HT-29 (cell line): Measurements from ENCODE around the gene ICA1L. TPM values are rescaled to one million over a fixed set of nuclear protein-coding genes. Genes with fewer than 3 reads are reported as not detected.
A peak's percentile ranks its signal among the peaks of the same experiment; 100 is the strongest.
"Not testable (repeated sequence)": the region's sequence is repeated elsewhere in the genome, so short reads cannot be mapped to it uniquely, and the experiment has no call there.

Experiments used
- DNase-seq: peaks from one replicate; pipeline ENCODE4 v3.0.0-alpha.2; 2015; ENCODE audit warnings: low spot score
- total RNA-seq: library from RNA; depleted of rRNA; stranded (reverse); fragments of >200 nt; shearing (Covaris generic); gene quantifications from 2 replicates; pipeline ENCODE4 v1.2.3, GENCODE V29; 2014; rRNA removed

The ICA1L gene
- 0.97 TPM in 1 of 2 replicates, not detected in the other for total RNA-seq

- peak; percentile 42 for DNase-seq
These were observed at the start of gene ICA1L for GRCh38 chr2:202871300-202872141. Gene ICA1L (minus strand): TSS chr2:202871766. CDS start chr2:202829009, 42,757 bp downstream.

DNA sequence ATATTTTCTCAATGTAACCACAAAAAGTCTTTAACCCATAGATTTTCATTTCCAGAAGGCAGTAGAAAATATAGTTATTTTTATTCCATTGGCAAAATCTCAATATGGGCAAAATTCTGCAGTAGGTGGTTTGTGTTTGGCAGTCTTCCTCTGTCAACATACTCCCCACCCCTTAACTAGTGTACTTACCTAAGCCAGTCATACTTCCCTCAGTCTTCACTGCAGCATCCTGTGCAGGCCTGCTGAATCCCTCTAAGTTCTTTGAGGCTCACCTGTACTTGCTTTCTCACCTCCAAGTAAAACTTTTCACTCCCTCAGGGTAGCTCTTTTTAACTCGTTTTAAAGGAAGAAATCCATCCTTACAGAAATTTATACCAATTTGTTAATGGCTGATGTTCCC, 47.3 kb upstream of the ICA1L start:
- no peak for DNase-seq

DNA sequence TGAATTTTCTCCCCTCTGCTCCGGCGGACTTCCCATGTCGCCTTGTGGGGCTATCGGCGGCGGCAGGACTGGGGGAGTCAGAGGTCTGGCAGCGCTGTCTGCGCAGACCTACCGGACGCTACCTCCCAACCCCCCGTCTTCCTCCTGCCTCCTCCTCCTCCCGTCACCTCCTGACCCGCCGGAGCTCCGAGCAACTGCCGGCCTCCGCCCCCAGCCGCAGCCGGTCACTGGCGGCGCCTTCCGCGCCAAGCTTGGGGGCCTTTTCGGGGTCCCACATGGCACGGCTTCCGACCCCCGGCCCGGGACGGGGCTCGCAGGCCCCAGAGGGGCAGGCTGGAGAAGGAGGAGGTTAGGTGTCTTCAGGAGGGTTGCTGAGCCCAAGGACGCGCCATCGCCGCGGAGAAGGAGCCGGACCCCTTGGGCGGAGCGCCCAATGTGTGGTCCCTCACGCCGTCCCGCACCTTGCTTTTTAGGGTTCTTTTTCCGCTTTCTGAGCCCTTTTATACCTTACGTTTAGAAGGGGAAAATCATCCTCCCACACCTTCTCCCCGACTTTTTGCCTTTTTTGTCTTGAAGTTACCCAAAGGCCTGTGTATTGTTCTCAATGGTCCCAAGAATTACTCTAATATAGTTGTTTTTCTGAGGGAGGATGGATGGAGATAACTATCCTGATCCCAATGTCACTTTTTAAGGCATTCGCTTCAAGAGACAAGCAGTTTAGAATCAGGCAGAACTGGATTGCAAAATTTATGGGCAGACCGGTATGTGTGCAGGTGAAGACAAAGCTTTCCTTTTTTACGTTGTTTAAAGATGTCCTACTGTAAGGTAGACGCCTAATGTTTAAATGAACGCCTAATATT, 41.0 kb upstream of the ICA1L start:
- DNase-seq = peak; percentile 28

- DNase-seq = peak; percentile 97
These were observed 40.2 kb upstream of the ICA1L start, which contains the start of the genes CARF and WDR12 for GRCh38 chr2:202911512-202912341. Gene CARF (plus strand): TSS chr2:202912275. CDS start chr2:202941903, 29,628 bp downstream. Gene WDR12 (minus strand): TSS chr2:202911673. CDS start chr2:202911476, 197 bp downstream.

GRCh38 chr2:202911203-202911511, 39.6 kb upstream of the ICA1L start:
- no peak for DNase-seq

- peak; percentile 11 for DNase-seq
These were observed 39.1 kb upstream of the ICA1L start for GRCh38 chr2:202910698-202911097.

GRCh38 chr2:202910250-202910649, 38.7 kb upstream of the ICA1L start:
- DNase-seq = not testable (repeated sequence)

DNA sequence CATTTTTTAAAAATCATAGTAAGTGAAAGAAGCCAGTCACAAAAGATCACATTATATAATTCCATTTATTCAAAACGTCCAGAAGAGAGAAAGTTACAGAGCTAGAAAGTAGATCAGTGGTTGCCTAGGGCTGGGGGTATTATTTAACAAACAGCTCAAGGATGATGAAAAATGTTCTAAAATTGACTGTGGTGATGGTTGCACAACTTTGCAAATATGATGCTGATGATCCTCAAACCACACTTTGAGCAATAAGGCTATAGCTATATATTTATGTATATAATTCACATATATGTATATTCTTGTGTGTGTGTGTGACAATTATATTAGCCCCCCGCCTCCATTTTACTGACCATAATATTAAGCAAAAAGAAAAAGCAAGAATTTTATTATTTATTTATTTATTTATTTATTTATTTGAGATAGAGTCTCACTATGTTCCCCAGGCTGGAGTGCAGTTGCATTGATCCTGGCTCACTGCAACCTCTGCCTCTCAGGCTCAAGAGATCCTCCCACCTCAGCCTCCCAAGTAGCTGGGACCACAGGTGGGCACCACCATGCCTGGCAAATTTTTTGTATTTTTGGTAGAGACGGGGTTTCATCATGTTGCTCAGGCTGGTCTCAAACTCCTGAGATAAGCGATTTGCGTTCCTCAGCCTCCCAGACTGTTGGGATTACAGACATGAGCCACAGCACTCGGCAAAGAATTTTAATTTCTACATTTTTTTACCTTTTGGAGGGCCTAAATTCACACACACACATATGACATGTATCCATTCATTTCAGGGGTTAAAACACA, 38.0 kb upstream of the ICA1L start:
- no peak for DNase-seq

DNA sequence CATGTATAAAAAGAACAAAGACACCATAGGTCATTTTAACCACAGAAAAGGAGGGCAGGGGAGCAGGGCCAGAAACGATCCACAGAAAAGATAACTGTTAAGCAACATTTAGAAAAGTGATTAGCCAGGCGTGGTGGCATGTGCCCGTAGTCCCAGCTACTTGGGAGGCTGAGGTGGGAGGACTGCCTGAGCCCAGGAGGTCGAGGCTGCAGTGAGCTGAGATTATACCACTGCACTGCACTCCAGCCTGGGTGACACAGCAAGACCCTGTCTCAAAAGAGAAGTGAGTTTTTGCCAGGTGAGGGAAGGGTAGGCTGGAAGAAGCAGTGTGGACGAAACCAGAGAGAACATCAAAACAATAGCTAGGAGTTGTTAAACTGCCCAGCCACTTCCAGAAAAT, 36.6 kb upstream of the ICA1L start:
- no peak for DNase-seq

GRCh38 chr2:202905507-202905906, 33.9 kb upstream of the ICA1L start:
- not testable (repeated sequence) for DNase-seq

DNA sequence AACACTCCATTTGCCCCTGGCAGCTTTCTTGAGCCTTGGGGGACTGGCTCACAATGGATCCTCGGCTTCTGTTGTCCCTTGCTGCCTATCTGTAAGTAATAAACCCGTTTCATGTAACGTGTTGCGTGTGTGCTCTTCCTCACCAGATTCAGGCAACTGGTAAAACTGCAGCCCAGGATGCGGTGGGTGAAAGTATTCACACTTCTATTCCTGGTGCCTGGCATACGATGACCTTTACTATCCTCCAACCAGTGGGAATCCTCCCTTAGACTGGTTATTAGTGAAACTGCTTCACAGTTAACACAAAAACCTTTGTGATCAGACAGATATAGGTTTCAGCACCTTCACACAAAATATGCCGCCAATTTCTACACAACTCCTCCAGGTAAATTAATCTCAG, 13.6 kb upstream of the ICA1L start:
- no peak for DNase-seq

DNA sequence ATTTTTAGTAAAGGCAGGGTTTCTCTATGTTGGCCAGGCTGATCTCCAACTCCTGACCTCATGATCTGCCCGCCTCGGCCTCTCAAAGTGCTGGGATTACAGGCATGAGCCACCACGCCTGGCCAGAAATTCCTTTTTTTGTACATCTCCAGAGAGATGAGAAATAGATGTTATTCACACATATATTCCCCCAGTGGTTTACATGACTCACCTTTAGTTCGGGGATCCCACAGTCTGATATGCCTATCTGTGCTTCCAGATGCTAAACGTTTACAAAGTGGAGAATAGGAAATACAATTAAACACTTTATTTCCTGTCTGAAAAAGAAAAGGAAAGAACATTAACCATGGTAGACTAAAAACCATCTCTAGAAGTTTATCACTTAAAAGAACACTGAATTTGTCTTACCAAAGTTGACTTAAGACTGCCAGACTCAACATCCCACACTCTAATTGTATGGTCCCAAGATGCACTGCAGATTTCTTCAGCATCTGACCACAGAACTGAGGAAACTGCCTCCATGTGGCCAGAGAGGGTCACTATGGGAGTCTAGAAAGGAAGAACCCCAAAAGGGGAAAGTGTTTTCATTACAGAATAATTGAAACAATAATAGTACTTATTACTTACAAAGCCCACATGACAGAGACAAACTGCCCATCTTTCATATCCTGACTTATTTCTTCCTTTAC, 12.6 kb upstream of the ICA1L start:
- no peak for DNase-seq

DNA sequence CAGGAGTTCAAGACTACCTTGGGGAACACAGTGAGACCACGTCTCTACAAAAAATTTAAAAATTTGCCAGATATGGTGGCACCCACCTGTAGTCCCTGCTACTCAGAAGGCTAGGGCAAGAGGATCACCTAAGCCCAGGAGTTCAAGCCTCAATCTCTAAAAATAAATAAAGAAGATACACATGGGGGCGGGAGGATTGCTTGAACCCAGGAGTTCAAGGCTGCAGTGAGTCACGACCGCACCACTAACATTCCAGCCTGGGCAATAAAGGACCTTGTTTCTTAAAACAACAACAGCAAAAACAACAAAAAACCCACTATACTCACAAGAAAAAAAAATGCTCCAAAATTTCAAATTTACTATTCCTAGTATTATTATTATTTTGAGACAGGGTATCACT, 10.0 kb upstream of the ICA1L start:
- no peak for DNase-seq

GRCh38 chr2:202877699-202878098, 6.1 kb upstream of the ICA1L start:
- no peak for DNase-seq

DNA sequence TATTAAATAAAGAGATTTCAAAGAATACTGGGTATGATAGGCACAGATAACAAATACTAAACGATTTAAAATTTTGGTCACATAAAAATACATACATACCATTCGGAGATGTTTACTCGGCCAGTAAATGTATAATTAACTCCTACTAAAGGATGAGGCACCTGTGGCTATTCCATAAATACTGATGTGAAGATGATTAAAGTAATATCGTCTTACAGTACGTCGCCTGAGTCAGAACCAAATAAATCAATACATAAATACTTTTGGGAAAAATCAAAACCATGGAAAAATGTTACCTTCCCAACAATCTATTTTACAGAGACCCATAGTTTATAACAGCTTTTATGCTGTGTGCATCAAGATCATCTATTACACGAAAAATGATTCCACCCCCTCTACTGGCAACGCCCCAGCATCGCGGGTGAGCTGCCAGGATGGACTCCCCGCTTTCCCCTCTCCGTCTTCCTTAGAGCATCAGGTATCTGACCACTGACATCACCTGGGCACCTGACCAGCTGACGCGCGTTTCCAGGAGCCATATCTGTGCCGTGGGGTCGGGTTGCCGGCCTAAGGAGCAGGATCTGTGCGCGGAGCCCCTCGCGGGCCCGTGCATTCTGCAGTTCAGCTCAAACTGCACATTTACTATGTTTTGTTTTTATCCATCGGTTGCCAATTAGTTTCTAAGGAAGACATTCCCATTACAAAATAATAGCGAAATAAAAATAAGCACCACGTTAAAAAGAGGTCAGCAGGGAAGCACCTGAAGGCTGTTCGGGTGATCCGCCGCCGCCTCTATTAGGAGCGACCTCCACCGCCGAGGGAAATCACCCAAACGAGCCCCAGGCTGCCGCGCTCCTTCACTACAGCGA, 901 bp downstream of the ICA1L start:
- DNase-seq = peak; percentile 84

GRCh38 chr2:202861987-202862386, 9.6 kb downstream of the ICA1L start:
- DNase-seq = no peak

GRCh38 chr2:202858601-202859000, 13.0 kb downstream of the ICA1L start:
- no peak for DNase-seq

- DNase-seq = not testable (repeated sequence)
These were observed 22.2 kb downstream of the ICA1L start for GRCh38 chr2:202849343-202849742.

DNA sequence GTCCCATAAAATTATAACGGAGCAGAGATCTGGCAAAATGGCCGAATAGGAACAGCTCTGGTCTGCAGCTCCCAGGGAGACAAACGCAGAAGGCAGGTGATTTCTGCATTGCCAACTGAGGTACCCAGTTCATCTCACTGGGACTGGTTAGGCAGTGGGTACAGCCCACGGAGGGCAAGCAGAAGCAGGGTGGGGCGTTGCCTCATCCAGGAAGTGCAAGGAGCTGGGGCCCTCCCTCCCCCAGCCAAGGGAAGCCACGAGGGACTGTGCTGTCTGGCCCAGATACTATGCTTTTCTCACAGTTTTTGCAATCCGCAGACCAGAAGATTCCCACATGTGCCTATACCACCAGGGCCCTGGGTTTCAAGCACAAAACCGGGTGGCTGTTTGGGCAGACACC, 22.8 kb downstream of the ICA1L start:
- no peak for DNase-seq
